Activated naive CD4-positive, alpha-beta T cell treated with anti-CD3 and anti-CD28 coated beads, Interleukin-2, amount 10 ng/mL, durations not matched to agents 7 days and 5 days (primary cell): Measurements from ENCODE around the gene B3GALT6.
"Not testable (repeated sequence)": the region's sequence is repeated elsewhere in the genome, so short reads cannot be mapped to it uniquely, and the experiment has no call there.

Experiments
- CTCF ChIA-PET: fragments of 350-600 bp; sonication (Branson Sonifier 250); formaldehyde crosslinking; loops from one replicate; lab custom pipeline; 2021; ENCODE audit warnings: antibody characterized with exemption; lab: Charles Lee
- DNase-seq: peaks from one replicate; pipeline ENCODE4 v3.0.0-alpha.2; 2020
- H3K27ac Mint-ChIP-seq: one replicate; pipeline ENCODE4 v1.8.0; 2021; ENCODE audit warnings: mild to moderate bottlenecking, moderate library complexity, mixed read lengths
- H3K27me3 Mint-ChIP-seq: one replicate; pipeline ENCODE4 v1.8.0; 2021; ENCODE audit warnings: mild to moderate bottlenecking, mixed read lengths
- H3K36me3 Mint-ChIP-seq: one replicate; pipeline ENCODE4 v1.8.0; 2021; ENCODE audit warnings: mixed read lengths
- H3K4me1 Mint-ChIP-seq: one replicate; pipeline ENCODE4 v1.8.0; 2021; ENCODE audit warnings: mixed read lengths
- H3K4me3 Mint-ChIP-seq: one replicate; pipeline ENCODE4 v1.8.0; 2021; ENCODE audit warnings: mild to moderate bottlenecking, moderate library complexity, mixed read lengths
- H3K9me3 Mint-ChIP-seq: one replicate; pipeline ENCODE4 v1.8.0; 2021; ENCODE audit warnings: mixed read lengths

Gene B3GALT6

GRCh38 chr1:1245178-1245816 lies 13.3 kb downstream of the B3GALT6 start:
- Mint-ChIP-seq H3K4me3 (no peak overlapping the region), H3K9me3 (no peaks in the 10 kb centered on the region), H3K27me3 (peaks cover 37% of the 10 kb centered on the region), H3K36me3 (no peaks in the 10 kb centered on the region), H3K27ac (no peak overlapping the region), H3K4me1 (peaks cover 7% of the 10 kb centered on the region)
- DNase-seq, result no peak
- CTCF ChIA-PET, result no interaction called here

GRCh38 chr1:1245817-1246576 lies 14.0 kb downstream of the B3GALT6 start:
- no peak for DNase-seq
- CTCF ChIA-PET, result no interaction called here
- H3K27ac Mint-ChIP-seq, result no peak overlapping the region
- H3K4me1 Mint-ChIP-seq, result peaks cover 14% of the 10 kb centered on the region
- H3K9me3 Mint-ChIP-seq, result no peaks in the 10 kb centered on the region
- H3K36me3 Mint-ChIP-seq, result peaks cover under 1% of the 10 kb centered on the region
- no peak overlapping the region for H3K4me3 Mint-ChIP-seq
- H3K27me3 Mint-ChIP-seq, result peaks cover 37% of the 10 kb centered on the region

- H3K4me3 Mint-ChIP-seq, result no peak within 1 kb of the TSS
- no peak within 1 kb of the TSS for H3K27ac Mint-ChIP-seq
- DNase-seq, result no peak
- CTCF ChIA-PET, result no interaction called here
- no peaks in the 10 kb centered on the region for H3K9me3 Mint-ChIP-seq
- H3K36me3 Mint-ChIP-seq, result peaks cover 2% of the 10 kb centered on the region
- peaks cover 16% of the 10 kb centered on the region for H3K4me1 Mint-ChIP-seq
- peaks cover 37% of the 10 kb centered on the region for H3K27me3 Mint-ChIP-seq
Measured at GRCh38 chr1:1246577-1247340, 14.7 kb downstream of the B3GALT6 start, which contains the start of gene C1QTNF12. Gene C1QTNF12, minus strand, starts transcription at chr1:1246722. Its CDS starts 32 bp downstream, at chr1:1246690.

GRCh38 chr1:1247341-1247913 lies 15.4 kb downstream of the B3GALT6 start:
- peaks cover 37% of the 10 kb centered on the region for H3K27me3 Mint-ChIP-seq
- peaks cover 4% of the 10 kb centered on the region for H3K36me3 Mint-ChIP-seq
- H3K27ac Mint-ChIP-seq, result no peak overlapping the region
- no peak for DNase-seq
- no peaks in the 10 kb centered on the region for H3K9me3 Mint-ChIP-seq
- peaks cover 19% of the 10 kb centered on the region for H3K4me1 Mint-ChIP-seq
- H3K4me3 Mint-ChIP-seq, result no peak overlapping the region
- CTCF ChIA-PET, result no interaction called here

GRCh38 chr1:1248009-1248913 lies 16.2 kb downstream of the B3GALT6 start:
- DNase-seq, H3K4me3 Mint-ChIP-seq, CTCF ChIA-PET, H3K27ac Mint-ChIP-seq, H3K9me3 Mint-ChIP-seq: not testable (repeated sequence)
- H3K27me3 Mint-ChIP-seq, result peaks cover 37% of the 10 kb centered on the region
- H3K4me1 Mint-ChIP-seq, result peaks cover 19% of the 10 kb centered on the region
- H3K36me3 Mint-ChIP-seq, result peaks cover 11% of the 10 kb centered on the region

- Mint-ChIP-seq H3K4me3 (peak overlapping the region; percentile 18), H3K27me3 (peaks cover 23% of the 10 kb centered on the region), H3K36me3 (peaks cover 24% of the 10 kb centered on the region), H3K9me3 (no peaks in the 10 kb centered on the region), H3K27ac (peak overlapping the region; percentile 88), H3K4me1 (peaks cover 19% of the 10 kb centered on the region)
- CTCF ChIA-PET, result interaction anchor here (1.0 to 2.4 kb wide), 4 partner anchors 16 to 129 kb away, joined by 3 to 26 read pairs (median 4); no protein-coding TSS in a partner anchor
- DNase-seq, result peak; percentile 84
Measured at GRCh38 chr1:1250786-1251284, 18.8 kb downstream of the B3GALT6 start.

GRCh38 chr1:1253314-1253713 lies 21.3 kb downstream of the B3GALT6 start:
- CTCF ChIA-PET, result no interaction called here
- peaks cover 33% of the 10 kb centered on the region for H3K36me3 Mint-ChIP-seq
- H3K4me1 Mint-ChIP-seq, result peaks cover 22% of the 10 kb centered on the region
- no peak overlapping the region for H3K4me3 Mint-ChIP-seq
- DNase-seq, result no peak
- H3K27me3 Mint-ChIP-seq, result peaks cover under 1% of the 10 kb centered on the region
- no peak overlapping the region for H3K27ac Mint-ChIP-seq
- H3K9me3 Mint-ChIP-seq, result no peaks in the 10 kb centered on the region

GRCh38 chr1:1253972-1254666 lies 22.1 kb downstream of the B3GALT6 start:
- no peak overlapping the region for H3K27ac Mint-ChIP-seq
- H3K27me3 Mint-ChIP-seq, result no peaks in the 10 kb centered on the region
- DNase-seq, result no peak
- H3K4me1 Mint-ChIP-seq, result peaks cover 22% of the 10 kb centered on the region
- H3K36me3 Mint-ChIP-seq, result peaks cover 36% of the 10 kb centered on the region
- H3K9me3 Mint-ChIP-seq, result no peaks in the 10 kb centered on the region
- CTCF ChIA-PET, result no interaction called here
- no peak overlapping the region for H3K4me3 Mint-ChIP-seq

- Mint-ChIP-seq H3K4me3 (no peak overlapping the region), H3K9me3 (no peaks in the 10 kb centered on the region), H3K27me3 (no peaks in the 10 kb centered on the region), H3K36me3 (peaks cover 40% of the 10 kb centered on the region), H3K27ac (no peak overlapping the region), H3K4me1 (peaks cover 21% of the 10 kb centered on the region)
- no peak for DNase-seq
- CTCF ChIA-PET, result no interaction called here
Measured at GRCh38 chr1:1254667-1254998, 22.6 kb downstream of the B3GALT6 start.

- H3K27me3 Mint-ChIP-seq, result no peaks in the 10 kb centered on the region
- DNase-seq, result no peak
- H3K27ac Mint-ChIP-seq, result no peak overlapping the region
- peaks cover 18% of the 10 kb centered on the region for H3K4me1 Mint-ChIP-seq
- CTCF ChIA-PET, result no interaction called here
- H3K4me3 Mint-ChIP-seq, result no peak overlapping the region
- H3K9me3 Mint-ChIP-seq, result no peaks in the 10 kb centered on the region
- H3K36me3 Mint-ChIP-seq, result peaks cover 45% of the 10 kb centered on the region
Measured at GRCh38 chr1:1255078-1255477, 23.0 kb downstream of the B3GALT6 start.

GRCh38 chr1:1255611-1256010 lies 23.6 kb downstream of the B3GALT6 start:
- Mint-ChIP-seq H3K4me3 (no peak overlapping the region), H3K27ac (no peak overlapping the region), H3K27me3 (no peaks in the 10 kb centered on the region), H3K9me3 (no peaks in the 10 kb centered on the region), H3K4me1 (peaks cover 14% of the 10 kb centered on the region), H3K36me3 (peaks cover 50% of the 10 kb centered on the region)
- CTCF ChIA-PET, result no interaction called here
- no peak for DNase-seq

- no peaks in the 10 kb centered on the region for H3K27me3 Mint-ChIP-seq
- CTCF ChIA-PET, result interaction anchor here (0.6 kb wide), 1 partner anchor 132 kb away, joined by 3 read pairs; no protein-coding TSS in a partner anchor
Measured at GRCh38 chr1:1256956-1257871, 25.2 kb downstream of the B3GALT6 start.

More at GRCh38 chr1:1256956-1257871, 25.2 kb downstream of the B3GALT6 start:
- Mint-ChIP-seq H3K9me3 (no peaks in the 10 kb centered on the region), H3K4me1 (peaks cover 12% of the 10 kb centered on the region), H3K36me3 (peaks cover 51% of the 10 kb centered on the region), H3K4me3 (no peak overlapping the region), H3K27ac (no peak overlapping the region)
- no peak for DNase-seq
